Measurements from ENCODE around the gene CLMN. TPM values are rescaled to one million over a fixed set of nuclear protein-coding genes. Genes with fewer than 3 reads are reported as not detected.
A peak's percentile ranks its signal among the peaks of the same experiment; 100 is the strongest.

The CLMN gene
- total and polyA plus RNA-seq, 2 of the 8 experiments (the other 6 are each of a cell fraction or from before 2014, with no cell fraction given), result 1.6 to 8.2 TPM

- Histone ChIP-seq H3K9ac (replicated peaks in 1 of 4; ENCODE audit: extremely low read depth in 1 of 4, low read depth in 3 of 4, low read length in 3 of 4) (no peak overlapping the region), H2AFZ (ENCODE audit: low read length) (no peak overlapping the region), H2BK15ac (ENCODE audit: low read length) (no peak overlapping the region), H3K23ac (ENCODE audit: insufficient read length) (no peak overlapping the region), H4K8ac (ENCODE audit: extremely low read depth, insufficient read depth, low read length) (no peak overlapping the region), H3K27me3 (replicated peaks in 1 of 4; ENCODE audit: control insufficient read depth in 3 of 4, extremely low read depth in 1 of 4, insufficient read depth in 3 of 4, low read length in 3 of 4) (no peaks in the 10 kb centered on the region), H3K4me2 (ENCODE audit: insufficient read depth in 1 of 2, low read depth in 2 of 2, low read length in 2 of 2) (peak overlapping the region; percentile 40 to 69; a peak in 3 of 4 replicates), H3K79me1 (ENCODE audit: low read depth, low read length) (no peaks in the 10 kb centered on the region), H3K4me3 (ENCODE audit: extremely low read depth in 1 of 4, insufficient read depth in 2 of 4, low read depth in 3 of 4, low read length in 4 of 4) (no peak overlapping the region; a peak in 2 of 8 replicates), H3K4ac (replicated peaks; ENCODE audit: insufficient read length, low read depth, low read length) (no peak overlapping the region), H3K23me2 (ENCODE audit: low read depth, low read length) (no peaks in the 10 kb centered on the region), H3K9me3 (ENCODE audit: insufficient read depth in 2 of 2, low read depth in 1 of 2, low read length in 1 of 2) (no peaks in the 10 kb centered on the region), H2BK12ac (ENCODE audit: low read depth, low read length) (peak overlapping the region; percentile 11; the same call in 1 of the 2 replicates), H2BK120ac (replicated peaks; ENCODE audit: low read depth, low read length) (peak overlapping the region; percentile 9), H3K4me1 (replicated peaks in 1 of 4; ENCODE audit: control insufficient read depth in 3 of 4, insufficient read depth in 4 of 4, low read length in 3 of 4) (peaks cover 12 to 25% (median 18%) of the 10 kb centered on the region in 4 experiments), H4K20me1 (replicated peaks in 1 of 2; ENCODE audit: control insufficient read depth in 1 of 2, insufficient read depth in 2 of 2, low read length in 2 of 2) (no peaks in the 10 kb centered on the region), H4K91ac (replicated peaks; ENCODE audit: insufficient read length, low read length) (no peak overlapping the region), H2BK20ac (ENCODE audit: low read length) (peak overlapping the region; percentile 7; the same call in 1 of the 2 replicates), H3K27ac (ENCODE audit: low read depth, low read length) (no peak overlapping the region; the same call in 1 of the 2 replicates), H3K14ac (ENCODE audit: insufficient read length) (no peak overlapping the region), H3K79me2 (ENCODE audit: control insufficient read depth in 1 of 2, insufficient read depth in 2 of 2, low read length in 2 of 2) (no peaks in the 10 kb centered on the region), H3K36me3 (ENCODE audit: control insufficient read depth in 2 of 4, insufficient read depth in 4 of 4, low read length in 3 of 4) (no peaks in the 10 kb centered on the region), H4K5ac (ENCODE audit: insufficient read length, low read depth, low read length) (no peak overlapping the region), H3K56ac (replicated peaks; ENCODE audit: insufficient read length, low read depth, low read length) (no peak overlapping the region), H2BK5ac (ENCODE audit: low read depth, low read length) (no peak overlapping the region), H3K18ac (ENCODE audit: extremely low read depth, low read length) (no peak overlapping the region; the same call in 1 of the 2 replicates), H2AK5ac (ENCODE audit: low read depth, low read length) (no peak overlapping the region)
- DNase-seq (ENCODE audit: low read depth in 1 of 2, low spot score in 2 of 2) (no peak), FAIRE-seq (no peak)
- WGBS, 2 experiments (ENCODE audit: extremely low coverage in 1 of 2, insufficient coverage in 1 of 2, insufficient read length in 1 of 2, insufficient replicate concordance in 2 of 2, low coverage in 1 of 2, low lambda C conversion rate in 2 of 2, missing lambda C conversion rate in 1 of 2), result 88% methylated on average over 2 of the region's 2 CpGs; no CpG with 5 or more reads in 1 of the 2 experiments
- POLR2A ChIA-PET (ENCODE audit: partially characterized antibody), result interaction anchor here (1.6 to 3.1 kb wide), 3 partner anchors 13 to 165 kb away, joined by 3 to 9 read pairs (median 7); no protein-coding TSS in a partner anchor
- TF ChIP-seq ATF3 (IDR thresholded peaks at IDR 0.05; ENCODE audit: insufficient read depth, low read depth, low read length) (no peak), KDM1A (IDR thresholded peaks at IDR 0.05; ENCODE audit: borderline replicate concordance, low read length) (0 out of 2 replicates have a peak, but pooled peaks have one; percentile 30)
- CTCF ChIA-PET (ENCODE audit: partially characterized antibody), result interaction anchor here (0.5 to 4.3 kb wide), 7 partner anchors 10 to 236 kb away, joined by 3 to 10 read pairs (median 3); no protein-coding TSS in a partner anchor
Observed at GRCh38 chr14:95196826-95197545, 122.7 kb downstream of the CLMN start.

All from H1 (cell line).